Measurements from ENCODE around the gene FOXC2. TPM values are rescaled to one million over a fixed set of nuclear protein-coding genes. Genes with fewer than 3 reads are reported as not detected.

Gene FOXC2
- 0.16 and 2.0 TPM in 2 replicates for total RNA-seq

GRCh38 chr16:86566601-86566965 lies at the start of gene FOXC2:
FOXC2 (plus strand) TSS chr16:86566829; CDS start chr16:86567336, 507 bp downstream.

GRCh38 chr16:86554917-86555703 lies 11.5 kb upstream of the FOXC2 start, which contains the start of gene MTHFSD:
MTHFSD (minus strand) TSS chr16:86555235; CDS start chr16:86555184, 51 bp downstream.

GRCh38 chr16:86578061-86578599 lies 11.5 kb downstream of the FOXC2 start, which contains the start of gene FOXL1:
FOXL1 (plus strand) TSS chr16:86578549; CDS start chr16:86578724, 175 bp downstream.

Other genes starting within 250 kb of the FOXC2 start
- 0.19 and 0.32 TPM in 2 replicates for gene FOXF1, start 56.3 kb upstream of the FOXC2 start, total RNA-seq
- gene MTHFSD, start 11.6 kb upstream of the FOXC2 start, total RNA-seq: 8.1 and 20.3 TPM in 2 replicates
- 0.81 and 1.2 TPM in 2 replicates for gene FOXL1, start 11.7 kb downstream of the FOXC2 start, total RNA-seq

All from bladder microvascular endothelial cell (primary cell).